Eye (tissue), 1 donor: ENCODE results near the gene TAOK2.

Experiments
- DNase-seq: peaks from one replicate; pipeline ENCODE4 v3.0.0-alpha.2; 2015

Gene TAOK2

GRCh38 chr16:29963021-29963743, 10.5 kb upstream of the TAOK2 start:
- no peak for DNase-seq

DNA sequence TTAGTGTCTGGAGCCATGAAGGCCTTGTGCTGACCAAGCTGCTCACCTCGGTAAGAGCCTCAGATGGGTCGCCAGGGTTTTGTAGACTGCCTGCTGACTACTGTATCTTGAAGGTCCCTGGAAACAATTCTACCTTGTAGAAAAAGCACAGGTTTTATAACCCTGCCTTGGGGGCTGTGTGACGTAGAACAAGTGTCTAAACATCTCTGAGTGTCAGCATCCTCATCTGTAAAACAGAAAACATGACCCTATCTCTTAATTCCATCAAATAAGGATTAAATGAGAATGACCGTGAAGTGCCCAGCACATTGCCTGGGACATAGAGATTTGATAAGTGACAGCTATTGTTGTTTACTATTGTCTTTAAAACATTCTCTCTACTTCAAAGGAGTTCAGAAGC, 5.5 kb upstream of the TAOK2 start:
- DNase-seq = no peak

DNA sequence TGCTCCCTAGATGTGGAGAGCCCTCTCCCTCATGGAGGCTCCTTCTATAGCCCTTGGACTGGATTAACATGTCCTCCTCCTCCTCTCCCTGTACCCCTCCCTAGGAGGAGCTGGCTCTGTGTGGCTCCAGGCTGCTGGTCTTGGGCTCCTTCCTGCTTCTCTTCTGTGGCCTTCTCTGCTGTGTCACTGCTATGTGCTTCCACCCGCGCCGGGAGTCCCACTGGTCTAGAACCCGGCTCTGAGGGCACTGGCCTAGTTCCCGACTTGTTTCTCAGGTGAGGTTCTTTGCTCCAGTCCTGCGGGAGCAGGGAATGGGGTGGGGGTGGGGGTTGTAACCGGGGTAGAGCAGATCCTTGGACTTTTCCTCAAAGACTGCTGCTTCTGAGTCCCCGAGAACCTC, 2.4 kb upstream of the TAOK2 start:
- no peak for DNase-seq

DNA sequence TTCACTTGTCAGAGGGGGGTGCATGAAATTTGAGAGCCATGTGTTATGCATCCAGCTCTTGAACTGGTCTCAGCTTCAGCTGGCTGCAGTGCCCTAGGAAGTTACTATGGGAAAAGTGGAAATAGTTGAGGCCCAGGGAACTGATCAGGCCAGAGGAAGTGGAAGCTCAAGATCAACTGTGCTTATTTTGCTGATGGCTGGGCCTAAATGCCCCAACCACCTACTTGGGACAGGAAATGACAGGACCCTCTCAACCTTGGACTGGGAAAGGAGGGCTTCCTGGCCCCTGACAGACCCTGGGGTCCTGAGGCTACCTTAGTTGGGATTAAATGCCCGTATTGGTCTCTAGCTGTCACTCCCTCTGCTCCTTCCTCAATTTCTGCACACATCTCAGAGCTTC, 1.2 kb upstream of the TAOK2 start:
- DNase-seq = no peak

DNA sequence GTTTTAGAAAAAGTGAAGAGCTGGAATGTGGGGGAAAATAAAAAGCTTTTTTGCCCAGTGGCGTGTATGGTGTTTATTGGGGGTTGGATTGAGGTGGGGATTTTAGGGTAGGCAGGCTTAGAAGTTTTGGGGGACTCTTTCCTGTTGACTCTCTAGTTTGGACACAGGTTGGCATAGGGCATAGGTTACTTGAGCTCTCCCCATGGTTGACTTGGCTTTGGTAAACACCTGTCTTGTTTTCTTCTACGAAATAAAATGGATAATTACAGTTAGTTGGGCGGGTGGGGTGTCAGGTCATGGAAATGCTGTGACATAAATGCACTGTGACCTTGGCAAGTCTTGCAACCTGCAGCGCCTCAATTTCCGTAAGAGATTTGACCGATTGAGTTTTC, 680 bp upstream of the TAOK2 start:
- DNase-seq = no peak

GRCh38 chr16:29974291-29975133, 844 bp downstream of the TAOK2 start:
- peak; percentile 31 for DNase-seq

DNA sequence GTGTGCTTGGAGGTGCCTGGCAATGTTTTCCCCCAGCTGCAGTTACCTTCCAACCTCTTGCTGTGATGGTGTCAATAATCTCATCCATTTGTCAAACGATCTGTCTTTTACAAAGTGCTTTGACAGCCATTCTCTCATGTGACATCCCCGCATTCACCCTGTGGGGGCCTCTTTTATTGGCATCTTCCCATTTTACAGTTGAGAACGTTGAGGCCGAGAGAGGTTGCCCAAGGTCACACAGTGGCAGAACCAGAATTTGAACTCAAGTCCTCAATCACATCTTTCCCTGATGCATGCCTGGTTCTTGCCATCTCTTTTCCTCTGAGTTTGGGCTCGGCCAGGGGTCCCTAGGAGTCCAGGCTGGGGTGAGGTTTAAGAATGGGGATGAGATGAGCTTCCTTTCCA, 1.5 kb downstream of the TAOK2 start:
- DNase-seq = no peak

DNA sequence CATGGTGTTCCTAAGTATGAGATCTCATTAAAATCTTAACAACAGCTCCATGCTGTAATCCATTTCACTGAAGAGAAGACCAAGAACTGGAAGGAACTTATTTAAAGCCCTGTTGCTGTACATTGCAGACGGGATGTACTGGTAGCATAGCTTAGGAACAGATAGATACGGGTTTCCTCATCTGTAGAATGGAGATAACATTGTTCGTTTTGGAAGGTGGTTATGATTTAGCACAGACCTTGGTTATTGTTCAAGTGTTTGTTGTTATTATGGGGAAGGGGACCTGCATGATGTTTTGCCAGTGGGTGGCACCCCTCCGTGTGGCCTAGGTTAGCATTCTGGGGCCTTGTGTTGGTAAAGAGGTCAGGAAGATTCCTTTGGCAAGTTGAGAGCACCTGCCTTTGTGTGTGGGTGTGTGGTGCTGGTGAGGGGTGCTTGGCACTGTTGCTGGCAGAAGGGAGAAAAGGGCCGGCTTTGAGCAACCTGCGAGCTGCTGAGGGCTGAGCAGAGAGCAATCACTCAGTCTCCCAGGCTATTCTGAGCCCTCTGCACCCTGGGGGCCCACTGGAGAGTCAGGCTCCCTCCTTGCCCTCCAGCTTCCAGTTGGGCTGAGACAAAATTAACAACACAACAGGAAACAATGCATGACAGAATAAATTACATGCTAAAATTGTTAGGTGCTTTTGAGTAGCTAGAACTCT, 2.3 kb downstream of the TAOK2 start:
- no peak for DNase-seq

- DNase-seq = no peak
Measured at GRCh38 chr16:29977063-29977825, 3.6 kb downstream of the TAOK2 start.

DNA sequence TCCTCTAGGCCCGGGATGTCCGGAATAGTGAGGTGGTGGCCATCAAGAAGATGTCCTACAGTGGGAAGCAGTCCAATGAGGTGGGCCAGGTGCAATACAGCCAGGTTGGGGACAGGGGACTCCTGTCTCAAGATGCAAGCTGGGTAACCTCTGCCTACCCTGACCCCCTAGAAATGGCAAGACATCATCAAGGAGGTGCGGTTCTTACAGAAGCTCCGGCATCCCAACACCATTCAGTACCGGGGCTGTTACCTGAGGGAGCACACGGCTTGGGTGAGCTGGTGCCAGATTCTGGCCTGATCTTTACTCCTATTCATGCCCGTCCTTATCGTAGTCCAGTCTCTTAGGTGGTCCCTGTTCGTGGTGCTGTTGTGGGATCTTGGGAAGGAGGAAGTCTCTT, 4.4 kb downstream of the TAOK2 start:
- DNase-seq = no peak

DNA sequence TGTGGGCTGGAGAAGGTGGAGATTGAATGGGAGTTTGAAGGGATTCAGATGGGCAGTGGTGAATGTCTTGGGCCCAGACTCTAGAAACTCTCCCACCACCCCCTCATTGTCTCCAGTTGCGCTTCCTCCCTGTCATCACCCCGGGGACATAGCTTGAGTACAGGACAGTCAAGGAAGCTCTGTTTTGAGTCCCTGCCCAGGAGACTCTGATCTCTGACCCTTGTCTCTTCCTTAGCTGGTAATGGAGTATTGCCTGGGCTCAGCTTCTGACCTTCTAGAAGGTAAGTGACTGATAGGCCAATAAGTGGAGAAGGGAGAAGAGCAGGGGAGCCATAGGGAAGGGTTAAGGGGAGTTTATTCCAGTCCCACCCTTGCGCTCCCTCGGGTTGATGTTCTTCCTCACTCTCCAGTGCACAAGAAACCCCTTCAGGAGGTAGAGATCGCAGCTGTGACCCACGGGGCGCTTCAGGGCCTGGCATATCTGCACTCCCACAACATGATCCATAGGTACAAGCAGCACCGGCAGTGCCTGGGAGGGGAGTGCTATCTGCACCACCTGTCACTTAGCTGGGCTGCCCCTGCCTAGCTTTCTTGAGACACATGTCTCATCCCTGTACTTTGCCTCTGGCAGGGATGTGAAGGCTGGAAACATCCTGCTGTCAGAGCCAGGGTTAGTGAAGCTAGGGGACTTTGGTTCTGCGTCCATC, 5.0 kb downstream of the TAOK2 start:
- DNase-seq = no peak

- DNase-seq = no peak
Measured at GRCh38 chr16:29982560-29983419, 9.1 kb downstream of the TAOK2 start.

GRCh38 chr16:29983420-29984136, 9.9 kb downstream of the TAOK2 start:
- DNase-seq = no peak

DNA sequence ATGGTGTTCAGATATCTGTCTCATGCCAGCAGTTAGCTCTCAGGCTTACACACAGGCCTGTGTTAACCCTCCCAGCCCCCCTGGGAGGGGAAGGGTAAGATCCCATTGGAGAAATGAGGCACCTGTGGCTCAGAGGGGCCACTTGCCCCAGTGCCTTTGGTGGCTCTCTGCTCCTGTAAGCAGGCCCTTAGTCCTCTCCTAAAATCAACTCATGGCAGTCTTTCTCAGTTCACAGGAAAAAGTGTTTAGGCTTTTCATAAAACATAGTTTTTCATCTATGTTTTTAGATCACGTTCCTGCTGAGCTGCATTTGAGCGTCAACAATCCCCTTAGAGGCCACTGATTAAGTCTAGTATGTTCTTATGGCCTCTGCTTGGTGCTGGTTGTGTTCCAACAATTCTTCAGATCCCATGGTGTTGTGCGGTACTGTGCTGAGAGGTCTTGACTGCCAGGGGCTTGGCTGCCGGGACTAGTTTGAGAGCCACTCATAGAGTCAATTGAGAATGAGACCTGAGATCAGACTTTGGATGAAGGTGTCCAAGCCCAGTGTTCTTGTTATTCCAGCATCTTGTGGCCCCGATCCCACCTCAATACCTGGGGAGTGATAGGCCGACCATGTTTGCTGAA, 10.6 kb downstream of the TAOK2 start:
- no peak for DNase-seq

DNA sequence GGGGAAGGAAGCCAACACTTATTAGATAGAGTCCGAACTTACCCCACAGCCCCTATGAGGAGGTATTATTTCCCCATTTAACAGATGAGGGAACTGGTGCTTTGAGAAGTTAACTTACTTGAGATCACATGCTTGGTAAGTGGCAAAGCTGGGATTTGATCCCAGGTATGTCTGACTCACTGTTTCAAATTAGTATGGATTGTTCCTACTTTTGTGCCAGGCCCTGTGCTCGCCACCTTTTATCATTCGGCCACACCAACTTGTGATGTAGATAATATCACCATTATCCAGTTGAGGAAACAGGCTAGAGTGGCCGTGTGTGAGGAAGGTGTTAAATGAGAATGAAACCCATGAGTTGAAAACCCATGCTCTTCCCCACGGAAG, 11.1 kb downstream of the TAOK2 start:
- DNase-seq = no peak

- no peak for DNase-seq
Measured at GRCh38 chr16:29985271-29985811, 11.7 kb downstream of the TAOK2 start.

DNA sequence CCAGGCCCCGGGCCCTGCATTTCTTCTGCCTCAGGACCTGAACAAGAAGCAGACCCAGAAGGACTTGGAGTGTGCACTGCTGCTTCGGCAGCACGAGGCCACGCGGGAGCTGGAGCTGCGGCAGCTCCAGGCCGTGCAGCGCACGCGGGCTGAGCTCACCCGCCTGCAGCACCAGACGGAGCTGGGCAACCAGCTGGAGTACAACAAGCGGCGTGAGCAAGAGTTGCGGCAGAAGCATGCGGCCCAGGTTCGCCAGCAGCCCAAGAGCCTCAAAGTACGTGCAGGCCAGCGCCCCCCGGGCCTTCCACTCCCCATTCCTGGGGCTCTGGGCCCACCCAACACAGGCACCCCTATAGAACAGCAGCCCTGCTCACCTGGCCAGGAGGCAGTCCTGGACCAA, 12.6 kb downstream of the TAOK2 start:
- DNase-seq = no peak

DNA sequence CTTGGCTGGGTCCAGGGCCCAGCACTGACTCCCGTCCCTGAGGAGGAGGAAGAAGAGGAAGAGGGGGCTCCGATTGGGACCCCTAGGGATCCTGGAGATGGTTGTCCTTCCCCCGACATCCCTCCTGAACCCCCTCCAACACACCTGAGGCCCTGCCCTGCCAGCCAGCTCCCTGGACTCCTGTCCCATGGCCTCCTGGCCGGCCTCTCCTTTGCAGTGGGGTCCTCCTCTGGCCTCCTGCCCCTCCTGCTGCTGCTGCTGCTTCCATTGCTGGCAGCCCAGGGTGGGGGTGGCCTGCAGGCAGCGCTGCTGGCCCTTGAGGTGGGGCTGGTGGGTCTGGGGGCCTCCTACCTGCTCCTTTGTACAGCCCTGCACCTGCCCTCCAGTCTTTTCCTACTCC, 13.3 kb downstream of the TAOK2 start:
- DNase-seq = no peak

GRCh38 chr16:29987371-29988085, 13.9 kb downstream of the TAOK2 start:
- no peak for DNase-seq
